Frontal cortex (tissue), 4 donors: ENCODE measurements around the gene SRD5A2. TPM values are rescaled to one million over a fixed set of nuclear protein-coding genes. Genes with fewer than 3 reads are reported as not detected.

Experiments
- DNase-seq, 2 donors: peaks; one replicate each; pipeline ENCODE4 v3.0.0; 2012; ENCODE audit warnings: low spot score in 2 of 2
- FAIRE-seq: peaks from 2 replicates; lab custom pipeline; 2012; peaks lifted over from hg19 to GRCh38; lab: Jason Lieb, UNC
- total RNA-seq: library from RNA; depleted of rRNA; stranded (reverse); fragments of >200 nt; gene quantifications from one replicate; pipeline ENCODE4 v1.2.3, GENCODE V29; 2014
- donor health status: control.
- donor health status: control.
- donor health status: control.

The SRD5A2 gene
- total RNA-seq, 1 donor from 2014 or later = not detected

DNA sequence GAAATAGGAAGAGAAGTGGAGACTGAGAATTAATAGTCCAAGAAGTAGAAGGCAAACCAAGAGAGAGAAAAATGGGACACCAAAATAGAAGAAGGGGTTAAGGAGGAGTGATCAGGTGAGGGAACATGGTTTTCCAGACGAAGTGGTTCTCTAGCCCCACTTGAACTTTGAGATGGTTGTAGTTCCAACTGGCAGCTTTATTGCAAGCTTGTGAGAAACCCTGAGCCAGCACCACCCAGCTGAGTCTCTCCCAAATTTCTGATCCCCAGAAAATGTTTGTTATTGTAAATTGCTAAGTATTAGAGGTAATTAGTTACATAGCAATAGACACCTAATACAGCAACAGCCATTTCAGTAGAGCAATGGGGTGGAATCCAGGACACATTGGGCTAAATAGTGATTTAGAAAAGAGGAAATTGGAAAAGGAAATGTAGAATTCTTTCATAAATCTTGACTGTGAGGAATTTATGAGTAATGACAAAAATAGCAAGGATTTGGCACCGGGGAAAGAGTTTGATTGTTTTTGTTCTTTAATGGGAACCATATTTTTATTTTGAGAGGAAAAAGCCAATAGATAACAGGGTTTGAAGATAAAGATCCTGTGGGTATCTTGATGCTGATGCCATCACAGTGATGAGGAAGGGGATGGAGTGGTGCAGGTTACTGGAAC is 104.1 kb downstream of the SRD5A2 start:
- no peak for DNase-seq
- no peak for FAIRE-seq

DNA sequence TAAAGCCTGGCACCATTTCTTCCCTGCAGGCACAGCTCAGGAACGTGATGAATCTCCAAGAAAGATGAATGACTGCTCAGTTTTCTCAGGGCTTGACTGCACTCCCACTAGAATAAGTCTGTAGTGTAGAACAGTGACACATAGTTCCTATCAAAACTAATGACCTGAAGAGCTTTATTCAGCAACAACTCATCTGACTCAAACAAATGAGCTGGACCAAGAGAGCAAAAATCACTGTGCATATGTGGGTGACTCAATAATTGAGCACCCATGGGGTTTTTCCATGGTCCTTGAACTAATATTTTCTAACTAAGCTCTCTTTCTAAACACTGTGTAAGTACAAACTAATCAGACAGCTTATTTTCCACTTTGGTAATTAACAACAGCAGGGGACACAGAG is 105.0 kb downstream of the SRD5A2 start:
- DNase-seq = no peak
- FAIRE-seq = no peak

DNA sequence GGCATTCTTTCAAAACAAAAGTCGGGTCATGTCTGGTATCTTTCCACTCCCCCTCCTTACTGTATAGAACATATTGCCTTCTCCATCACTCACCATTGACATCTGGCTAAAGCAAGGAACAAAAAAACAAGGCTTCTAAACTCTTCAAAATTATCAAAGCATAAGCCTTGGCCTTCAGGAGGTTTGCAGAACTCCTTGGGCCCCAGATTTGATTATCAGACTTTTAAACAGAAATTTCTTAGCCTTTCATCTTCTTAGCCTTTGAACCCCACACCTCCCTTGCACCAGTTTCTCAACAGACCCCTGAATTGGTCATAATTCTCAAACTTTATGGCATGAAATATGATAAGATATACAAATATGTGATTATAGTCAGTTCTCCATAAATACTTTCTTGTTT is 106.4 kb downstream of the SRD5A2 start:
- FAIRE-seq (no peak), DNase-seq (no peak)

Other genes starting within 250 kb of the SRD5A2 start
- not detected for gene XDH, start 166.2 kb downstream of the SRD5A2 start, total RNA-seq